Body of pancreas (tissue), 4 donors: ENCODE data around the gene CNDP2. TPM values are rescaled to one million over a fixed set of nuclear protein-coding genes. Genes with fewer than 3 reads are reported as not detected.
A peak's percentile ranks its signal among the peaks of the same experiment; 100 is the strongest.
"Not testable (repeated sequence)": the region's sequence is repeated elsewhere in the genome, so short reads cannot be mapped to it uniquely, and the experiment has no call there.

Source experiments
- ATAC-seq: fragments of 150-250 bp; one replicate; pipeline ENCODE4 v1.9.1; 2016
- DNase-seq, 4 donors: peaks; one replicate each; pipeline ENCODE4 v3.0.0-alpha.2; 2019
- H3K27ac ChIP-seq, 4 donors: fragments of 200-600 bp; sonication (generic); 1 replicate in 3 of 4; 2 replicates in 1 of 4; pipeline versions ENCODE4 v1.5.1 to v1.6.1; 2016 to 2019; ENCODE audit warnings: mild to moderate bottlenecking in 1 of 4, mixed read lengths in 1 of 4, moderate library complexity in 1 of 4
- H3K27me3 ChIP-seq, 2 donors: fragments of 200-600 bp; sonication (generic); one replicate each; pipeline ENCODE4 v1.6.0; 2016; ENCODE audit warnings: mild to moderate bottlenecking in 1 of 2
- H3K36me3 ChIP-seq, 2 donors: fragments of 200-600 bp; sonication (generic); replicated peaks in 1 of 2; 2 replicates each; pipeline ENCODE4 v1.5.1; 2016; ENCODE audit warnings: low read depth in 2 of 2; ENCODE audit not compliant: insufficient read depth in 1 of 2
- H3K4me1 ChIP-seq: fragments of 200-600 bp; sonication (generic); one replicate; pipeline ENCODE4 v1.6.0; 2016
- H3K4me3 ChIP-seq, 2 donors: fragments of 200-600 bp; sonication (generic); 1 replicate in 1 of 2; 2 replicates in 1 of 2; pipeline ENCODE4 v1.5.1; 2016 to 2019
- H3K9me3 ChIP-seq, 3 donors: fragments of 200-600 bp; sonication (generic); 1 replicate in 2 of 3; 2 replicates in 1 of 3; pipeline ENCODE4 v1.5.1; 2016
- CTCF ChIP-seq, 7 experiments: fragments of 450-650 bp in 4 of 7; fragments of 200-600 bp in 3 of 7; sonication (generic) in 3 of 7; IDR thresholded peaks; one replicate each; pipeline ENCODE4 v1.5.1; 2016 to 2019; ENCODE audit warnings: antibody characterized with exemption in 7 of 7
- POLR2A ChIP-seq, 3 donors: fragments of 450-650 bp; IDR thresholded peaks; one replicate each; pipeline ENCODE4 v1.6.1; 2016; ENCODE audit warnings: antibody characterized with exemption in 3 of 3, mild to moderate bottlenecking in 2 of 3
- WGBS, 2 donors: methylation state at CpG; one replicate each; pipeline ENCODE4 v1.1.5; 2017; 5-methylcytosine and 5-hydroxymethylcytosine counted together
- intact Hi-C: fragments of 100-400 bp; cut with DNase I; formaldehyde crosslinking; loops from one replicate; pipeline ENCODE4 v1.15.1; 2023
- total RNA-seq, 2 donors: library from RNA; depleted of rRNA; stranded (reverse); fragments of >200 nt; gene quantifications; one replicate each; pipeline ENCODE4 v1.1.0, GENCODE V29; 2016

The CNDP2 gene
- total RNA-seq, 2 donors from 2014 or later = 83.0 to 145 TPM

- TF ChIP-seq CTCF (IDR thresholded peaks at IDR 0.05) (no peak), POLR2A (IDR thresholded peaks at IDR 0.05) (no peak)
- Histone ChIP-seq H3K27ac (no peak overlapping the region), H3K9me3 (no peaks in the 10 kb centered on the region), H3K4me3 (no peak overlapping the region), H3K4me1 (peaks cover 19% of the 10 kb centered on the region), H3K27me3 (no peaks in the 10 kb centered on the region), H3K36me3 (peaks cover 18 to 29% of the 10 kb centered on the region in 2 donors)
- intact Hi-C loops = no loop called here
- WGBS, 2 donors = 89 to 90% methylated on average over 14 of the region's 14 CpGs
- ATAC-seq (no peak), DNase-seq (peak in 1 of 4 donors; percentile 5)
Observed at GRCh38 chr18:74520096-74520833, 24.1 kb downstream of the CNDP2 start.

- WGBS, 2 donors = 95% methylated on average over 15 of the region's 15 CpGs
- Histone ChIP-seq H3K4me3 (no peak overlapping the region), H3K9me3 (no peaks in the 10 kb centered on the region), H3K36me3 (peaks cover 16 to 29% of the 10 kb centered on the region in 2 donors), H3K27ac (no peak overlapping the region), H3K4me1 (peaks cover 29% of the 10 kb centered on the region), H3K27me3 (no peaks in the 10 kb centered on the region)
- DNase-seq (no peak), ATAC-seq (no peak)
- TF ChIP-seq POLR2A (IDR thresholded peaks at IDR 0.05) = no peak
- TF ChIP-seq CTCF (IDR thresholded peaks at IDR 0.05) = no peak
- intact Hi-C loops = no loop called here
Observed at GRCh38 chr18:74521068-74521725, 25.0 kb downstream of the CNDP2 start.

- peaks cover 10 to 25% of the 10 kb centered on the region in 2 donors for H3K36me3 ChIP-seq
- WGBS, 2 donors = 71 to 81% methylated on average over 22 to 23 of the region's 23 CpGs
Observed at GRCh38 chr18:74522635-74523548, 26.7 kb downstream of the CNDP2 start.

GRCh38 chr18:74524097-74524496 is 27.9 kb downstream of the CNDP2 start:
- H3K27ac ChIP-seq = peak overlapping the region in 3 of 4 donors; percentile 54 to 75 (median 57)
- WGBS, 2 donors = 33 to 59% methylated on average over 5 of the region's 5 CpGs
- ATAC-seq = peak; percentile 70
- intact Hi-C loops = no loop called here
- peaks cover 10 to 16% of the 10 kb centered on the region in 2 donors for H3K36me3 ChIP-seq
- no peaks in the 10 kb centered on the region for H3K27me3 ChIP-seq
- peak; percentile 13 to 57 (median 44) for DNase-seq
- H3K9me3 ChIP-seq = no peaks in the 10 kb centered on the region
- peaks cover 36% of the 10 kb centered on the region for H3K4me1 ChIP-seq
- no peak for TF ChIP-seq CTCF (IDR thresholded peaks at IDR 0.05)
- TF ChIP-seq POLR2A (IDR thresholded peaks at IDR 0.05) = no peak
- H3K4me3 ChIP-seq = no peak overlapping the region

More at GRCh38 chr18:74522635-74523548, 26.7 kb downstream of the CNDP2 start:
- ATAC-seq (no peak), DNase-seq (no peak)
- Histone ChIP-seq H3K27me3 (no peaks in the 10 kb centered on the region), H3K27ac (peak overlapping the region in 3 of 4 donors; percentile 30 to 75 (median 54)), H3K4me1 (peaks cover 36% of the 10 kb centered on the region), H3K4me3 (no peak overlapping the region), H3K9me3 (no peaks in the 10 kb centered on the region)
- intact Hi-C loops = no loop called here
- TF ChIP-seq CTCF (IDR thresholded peaks at IDR 0.05) = no peak
- no peak for TF ChIP-seq POLR2A (IDR thresholded peaks at IDR 0.05)

- WGBS, 2 donors = 96 to 98% methylated on average over 7 of the region's 7 CpGs
- intact Hi-C loops, H3K27me3 ChIP-seq, H3K9me3 ChIP-seq, H3K36me3 ChIP-seq, ATAC-seq, DNase-seq, H3K4me3 ChIP-seq: not testable (repeated sequence)
- H3K4me1 ChIP-seq = peaks cover 36% of the 10 kb centered on the region
- H3K27ac ChIP-seq = peak overlapping the region in 2 of 4 donors; percentile 57 to 75
Observed at GRCh38 chr18:74524915-74525314, 28.8 kb downstream of the CNDP2 start.
